Measurements from ENCODE around the gene EEPD1.

EEPD1 gene

DNA sequence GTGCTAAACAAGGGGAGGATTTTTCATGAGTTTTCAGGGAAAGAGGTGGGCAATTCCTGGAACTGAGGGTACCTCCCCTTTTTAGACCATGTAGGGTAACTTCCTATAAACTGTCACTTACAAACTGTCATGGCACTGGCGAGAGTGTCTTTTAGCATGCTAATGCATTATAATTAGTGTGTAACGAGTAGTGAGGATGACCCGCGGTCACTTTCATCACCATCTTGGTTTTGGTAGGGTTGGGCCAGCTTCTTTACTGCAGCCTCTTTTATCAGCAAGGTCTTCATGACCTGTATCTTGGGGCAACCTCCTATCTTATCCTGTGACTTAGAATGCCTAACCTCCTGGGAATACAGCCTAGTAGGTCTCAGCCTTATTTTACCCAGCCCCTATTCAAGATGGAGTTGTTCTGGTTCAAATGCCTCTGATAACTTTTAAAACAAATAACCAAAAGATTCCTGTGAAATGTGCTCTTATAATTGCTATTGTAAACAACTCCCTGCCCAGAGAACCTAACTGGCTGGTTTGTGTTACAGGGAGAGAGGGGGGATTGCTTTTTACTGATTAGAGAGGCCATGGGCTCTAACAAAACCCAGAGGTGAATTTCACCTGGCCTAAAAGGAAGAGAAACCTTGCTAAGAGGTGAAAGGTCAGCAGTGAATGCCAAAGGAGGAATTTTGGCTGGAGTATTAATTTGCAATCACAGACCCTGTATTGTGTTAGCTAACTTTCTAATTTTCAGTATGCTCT, 64.3 kb downstream of the EEPD1 start:
- Histone ChIP-seq H3K36me3 (ENCODE audit: control insufficient read depth, insufficient read depth, low read length) (no peaks in the 10 kb centered on the region), H3K9me3 (ENCODE audit: control insufficient read depth, low read length) (no peaks in the 10 kb centered on the region), H3K4me1 (ENCODE audit: control insufficient read depth, insufficient read depth, low read length) (no peaks in the 10 kb centered on the region), H3K4me3 (ENCODE audit: low read length) (no peak overlapping the region), H3K27me3 (ENCODE audit: control insufficient read depth, insufficient read depth, low read length) (no peaks in the 10 kb centered on the region), H3K9ac (ENCODE audit: low read length) (no peak overlapping the region)

- H3K36me3 ChIP-seq (ENCODE audit: control insufficient read depth, insufficient read depth, low read length), result no peaks in the 10 kb centered on the region
- no peak overlapping the region for H3K4me3 ChIP-seq (ENCODE audit: low read length)
- no peaks in the 10 kb centered on the region for H3K9me3 ChIP-seq (ENCODE audit: control insufficient read depth, low read length)
- H3K9ac ChIP-seq (ENCODE audit: low read length), result no peak overlapping the region
- no peaks in the 10 kb centered on the region for H3K27me3 ChIP-seq (ENCODE audit: control insufficient read depth, insufficient read depth, low read length)
- H3K4me1 ChIP-seq (ENCODE audit: control insufficient read depth, insufficient read depth, low read length), result no peaks in the 10 kb centered on the region
Observed at GRCh38 chr7:36217961-36218284, 64.9 kb downstream of the EEPD1 start.

GRCh38 chr7:36219429-36219828, 66.4 kb downstream of the EEPD1 start:
- no peak overlapping the region for H3K9ac ChIP-seq (ENCODE audit: low read length)
- H3K9me3 ChIP-seq (ENCODE audit: control insufficient read depth, low read length), result no peaks in the 10 kb centered on the region
- H3K4me1 ChIP-seq (ENCODE audit: control insufficient read depth, insufficient read depth, low read length), result no peaks in the 10 kb centered on the region
- H3K27me3 ChIP-seq (ENCODE audit: control insufficient read depth, insufficient read depth, low read length), result no peaks in the 10 kb centered on the region
- H3K36me3 ChIP-seq (ENCODE audit: control insufficient read depth, insufficient read depth, low read length), result no peaks in the 10 kb centered on the region
- H3K4me3 ChIP-seq (ENCODE audit: low read length), result no peak overlapping the region

GRCh38 chr7:36223851-36224250, 70.8 kb downstream of the EEPD1 start:
- H3K9me3 ChIP-seq (ENCODE audit: control insufficient read depth, low read length), result no peaks in the 10 kb centered on the region
- H3K9ac ChIP-seq (ENCODE audit: low read length), result no peak overlapping the region
- peaks cover 13% of the 10 kb centered on the region for H3K4me1 ChIP-seq (ENCODE audit: control insufficient read depth, insufficient read depth, low read length)
- no peaks in the 10 kb centered on the region for H3K36me3 ChIP-seq (ENCODE audit: control insufficient read depth, insufficient read depth, low read length)
- H3K27me3 ChIP-seq (ENCODE audit: control insufficient read depth, insufficient read depth, low read length), result no peaks in the 10 kb centered on the region
- H3K4me3 ChIP-seq (ENCODE audit: low read length), result no peak overlapping the region

DNA sequence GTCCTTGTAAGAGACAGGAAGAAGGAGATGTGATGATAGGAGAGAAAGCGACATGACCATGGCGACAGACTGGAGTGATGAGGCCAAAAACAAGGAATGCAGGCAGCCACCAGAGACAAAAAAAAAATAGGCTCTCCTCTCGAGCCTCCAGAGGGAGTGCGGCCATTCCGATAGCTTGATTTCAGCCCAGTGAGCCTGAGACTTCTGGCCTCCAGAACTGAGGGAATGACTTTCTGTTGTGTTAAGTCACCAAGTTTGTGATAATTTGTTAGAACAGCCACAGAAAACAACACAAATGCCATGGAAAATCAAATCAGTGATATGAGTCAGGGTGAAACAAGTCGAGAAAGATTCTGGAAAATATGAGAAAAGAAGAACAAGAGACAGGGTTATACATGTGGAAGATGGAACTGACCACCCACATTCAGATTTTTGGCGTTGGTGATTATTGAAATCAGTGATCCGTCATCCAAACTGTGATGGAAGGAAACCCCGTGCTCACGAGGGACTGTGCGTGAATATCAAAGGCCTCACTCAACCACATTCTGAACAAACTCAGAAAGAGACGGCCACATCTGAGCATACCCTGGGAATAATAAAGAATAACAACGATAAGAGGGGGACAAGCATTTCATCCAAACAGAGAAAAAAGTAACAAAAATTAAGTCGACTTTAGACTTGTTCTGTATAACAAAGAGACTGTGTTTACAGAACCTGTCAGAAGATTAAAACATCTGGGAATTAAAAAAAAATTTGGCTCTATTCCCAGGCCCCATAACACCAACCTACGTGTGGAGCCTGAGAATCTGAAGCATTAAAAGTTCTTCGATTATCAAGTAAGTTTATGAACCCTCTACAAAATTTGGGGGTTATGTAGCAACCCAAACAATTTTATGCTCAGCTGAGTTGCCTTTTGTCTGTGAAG, 72.1 kb downstream of the EEPD1 start:
- H3K9me3 ChIP-seq (ENCODE audit: control insufficient read depth, low read length), result no peaks in the 10 kb centered on the region
- H3K27me3 ChIP-seq (ENCODE audit: control insufficient read depth, insufficient read depth, low read length), result no peaks in the 10 kb centered on the region
- no peak overlapping the region for H3K4me3 ChIP-seq (ENCODE audit: low read length)
- H3K4me1 ChIP-seq (ENCODE audit: control insufficient read depth, insufficient read depth, low read length), result peaks cover 13% of the 10 kb centered on the region
- no peak overlapping the region for H3K9ac ChIP-seq (ENCODE audit: low read length)
- H3K36me3 ChIP-seq (ENCODE audit: control insufficient read depth, insufficient read depth, low read length), result no peaks in the 10 kb centered on the region

GRCh38 chr7:36226151-36226550, 73.1 kb downstream of the EEPD1 start:
- Histone ChIP-seq H3K27me3 (ENCODE audit: control insufficient read depth, insufficient read depth, low read length) (no peaks in the 10 kb centered on the region), H3K36me3 (ENCODE audit: control insufficient read depth, insufficient read depth, low read length) (no peaks in the 10 kb centered on the region), H3K4me3 (ENCODE audit: low read length) (no peak overlapping the region), H3K9ac (ENCODE audit: low read length) (no peak overlapping the region), H3K9me3 (ENCODE audit: control insufficient read depth, low read length) (no peaks in the 10 kb centered on the region), H3K4me1 (ENCODE audit: control insufficient read depth, insufficient read depth, low read length) (peaks cover 16% of the 10 kb centered on the region)

DNA sequence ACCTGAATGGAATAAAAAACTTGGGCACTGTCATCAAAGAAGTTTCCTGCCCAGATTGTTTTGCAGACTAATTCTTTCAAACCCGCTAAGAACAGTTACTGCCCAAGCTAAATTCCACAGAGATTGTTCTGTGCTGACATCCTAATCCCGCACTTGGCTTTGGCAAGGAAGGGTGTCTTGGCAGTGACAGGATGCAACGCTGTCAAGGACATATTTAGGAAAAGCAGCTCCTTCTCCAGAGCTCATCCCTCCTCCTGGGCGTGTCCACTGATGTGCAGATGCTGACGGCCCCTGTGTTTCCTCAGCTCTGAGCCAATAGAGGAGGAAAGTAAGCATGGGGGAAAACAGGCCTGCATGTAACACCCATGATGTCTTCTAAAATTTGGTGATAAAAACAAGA, 74.2 kb downstream of the EEPD1 start:
- Histone ChIP-seq H3K27me3 (ENCODE audit: control insufficient read depth, insufficient read depth, low read length) (no peaks in the 10 kb centered on the region), H3K4me1 (ENCODE audit: control insufficient read depth, insufficient read depth, low read length) (peaks cover 16% of the 10 kb centered on the region), H3K9ac (ENCODE audit: low read length) (no peak overlapping the region)

DNA sequence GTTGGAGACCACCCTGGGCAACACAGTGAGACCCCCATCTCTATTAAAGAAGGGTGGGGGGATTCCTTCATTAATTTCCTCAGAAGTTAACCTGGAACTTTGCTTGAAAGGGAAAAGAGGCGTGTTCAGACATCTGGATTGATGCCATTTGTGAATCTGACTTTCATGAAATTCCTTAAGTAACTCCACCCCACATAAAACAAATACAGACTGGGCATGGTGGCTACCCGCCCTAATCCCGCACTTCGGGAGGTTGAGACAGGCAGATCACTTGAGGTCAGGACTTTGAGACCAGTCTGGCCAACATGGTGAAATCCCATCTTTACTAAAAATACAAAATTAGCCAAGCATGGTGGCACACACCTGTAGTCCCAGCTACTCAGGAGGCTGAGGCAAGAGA, 75.0 kb downstream of the EEPD1 start:
- Histone ChIP-seq H3K9me3 (ENCODE audit: control insufficient read depth, low read length) (no peaks in the 10 kb centered on the region), H3K4me3 (ENCODE audit: low read length) (no peak overlapping the region), H3K27me3 (ENCODE audit: control insufficient read depth, insufficient read depth, low read length) (no peaks in the 10 kb centered on the region), H3K4me1 (ENCODE audit: control insufficient read depth, insufficient read depth, low read length) (peaks cover 24% of the 10 kb centered on the region), H3K9ac (ENCODE audit: low read length) (no peak overlapping the region), H3K36me3 (ENCODE audit: control insufficient read depth, insufficient read depth, low read length) (no peaks in the 10 kb centered on the region)

More for the DNA sequence above, 74.2 kb downstream of the EEPD1 start:
- Histone ChIP-seq H3K36me3 (ENCODE audit: control insufficient read depth, insufficient read depth, low read length) (no peaks in the 10 kb centered on the region), H3K9me3 (ENCODE audit: control insufficient read depth, low read length) (no peaks in the 10 kb centered on the region), H3K4me3 (ENCODE audit: low read length) (no peak overlapping the region)

- Histone ChIP-seq H3K9ac (ENCODE audit: low read length) (no peak overlapping the region), H3K4me3 (ENCODE audit: low read length) (no peak overlapping the region), H3K27me3 (ENCODE audit: control insufficient read depth, insufficient read depth, low read length) (no peaks in the 10 kb centered on the region), H3K9me3 (ENCODE audit: control insufficient read depth, low read length) (no peaks in the 10 kb centered on the region), H3K4me1 (ENCODE audit: control insufficient read depth, insufficient read depth, low read length) (peaks cover 24% of the 10 kb centered on the region), H3K36me3 (ENCODE audit: control insufficient read depth, insufficient read depth, low read length) (no peaks in the 10 kb centered on the region)
Observed at GRCh38 chr7:36231406-36231805, 78.4 kb downstream of the EEPD1 start.

GRCh38 chr7:36232555-36232954, 79.5 kb downstream of the EEPD1 start:
- Histone ChIP-seq H3K9me3 (ENCODE audit: control insufficient read depth, low read length) (no peaks in the 10 kb centered on the region), H3K27me3 (ENCODE audit: control insufficient read depth, insufficient read depth, low read length) (no peaks in the 10 kb centered on the region), H3K36me3 (ENCODE audit: control insufficient read depth, insufficient read depth, low read length) (no peaks in the 10 kb centered on the region), H3K4me1 (ENCODE audit: control insufficient read depth, insufficient read depth, low read length) (peaks cover 24% of the 10 kb centered on the region), H3K4me3 (ENCODE audit: low read length) (no peak overlapping the region), H3K9ac (ENCODE audit: low read length) (no peak overlapping the region)

- Histone ChIP-seq H3K4me3 (ENCODE audit: low read length) (no peak overlapping the region), H3K36me3 (ENCODE audit: control insufficient read depth, insufficient read depth, low read length) (no peaks in the 10 kb centered on the region), H3K27me3 (ENCODE audit: control insufficient read depth, insufficient read depth, low read length) (no peaks in the 10 kb centered on the region), H3K9me3 (ENCODE audit: control insufficient read depth, low read length) (no peaks in the 10 kb centered on the region), H3K4me1 (ENCODE audit: control insufficient read depth, insufficient read depth, low read length) (peaks cover 24% of the 10 kb centered on the region), H3K9ac (ENCODE audit: low read length) (no peak overlapping the region)
Observed at GRCh38 chr7:36232971-36233550, 80.0 kb downstream of the EEPD1 start.

DNA sequence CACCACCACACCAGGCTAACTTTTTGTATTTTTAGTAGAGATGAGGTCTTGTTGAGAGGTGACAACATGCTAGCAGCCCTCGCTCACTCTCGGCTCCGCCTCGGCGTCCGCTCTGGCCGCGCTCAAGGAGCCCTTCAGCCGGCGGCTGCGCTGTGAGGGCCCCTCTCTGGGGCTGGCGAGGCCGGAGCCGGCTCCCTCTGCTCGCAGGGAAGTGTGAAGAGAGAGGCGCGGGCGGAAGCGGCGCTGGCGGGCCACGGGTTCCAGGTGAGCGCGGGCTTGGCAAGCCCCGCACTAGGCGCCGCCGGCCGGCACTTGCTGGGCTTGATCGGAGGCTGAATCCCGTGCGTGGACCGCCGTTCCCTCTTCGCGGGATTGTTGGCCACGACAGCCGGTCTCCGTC, 83.0 kb downstream of the EEPD1 start:
- Histone ChIP-seq H3K4me3 (ENCODE audit: low read length) (no peak overlapping the region), H3K27me3 (ENCODE audit: control insufficient read depth, insufficient read depth, low read length) (no peaks in the 10 kb centered on the region), H3K36me3 (ENCODE audit: control insufficient read depth, insufficient read depth, low read length) (no peaks in the 10 kb centered on the region), H3K4me1 (ENCODE audit: control insufficient read depth, insufficient read depth, low read length) (peaks cover 20% of the 10 kb centered on the region), H3K9ac (ENCODE audit: low read length) (no peak overlapping the region), H3K9me3 (ENCODE audit: control insufficient read depth, low read length) (no peaks in the 10 kb centered on the region)

Data from mucosa of stomach (tissue), 1 donor.